Transverse colon (tissue), 4 donors: ENCODE results near the gene PRKG1. TPM values are rescaled to one million over a fixed set of nuclear protein-coding genes. Genes with fewer than 3 reads are reported as not detected.

Source experiments
- DNase-seq: peaks from one replicate; pipeline ENCODE4 v3.0.0-alpha.2; 2019
- H3K27ac ChIP-seq, 4 donors: fragments of 200-600 bp; sonication (generic); 2 replicates each; pipeline ENCODE4 v1.5.1; 2016 to 2018; ENCODE audit warnings: inconsistent platforms in 4 of 4
- H3K27me3 ChIP-seq: fragments of 200-600 bp; sonication (generic); 2 replicates; pipeline ENCODE4 v1.5.1; 2017; ENCODE audit warnings: inconsistent platforms
- H3K36me3 ChIP-seq, 4 donors: fragments of 200-600 bp; sonication (generic); 2 replicates each; pipeline ENCODE4 v1.5.1; 2017 to 2019; ENCODE audit warnings: inconsistent platforms in 4 of 4
- H3K4me1 ChIP-seq, 4 donors: fragments of 200-600 bp; sonication (generic); 2 replicates each; pipeline ENCODE4 v1.5.1; 2017 to 2020; ENCODE audit warnings: inconsistent platforms in 4 of 4
- H3K4me3 ChIP-seq, 4 donors: fragments of 200-600 bp; sonication (generic); 1 replicate in 1 of 4; 2 replicates in 3 of 4; pipeline versions ENCODE4 v1.5.1 to v1.6.1; 2017 to 2019; ENCODE audit warnings: inconsistent platforms in 4 of 4
- H3K9me3 ChIP-seq, 2 donors: fragments of 200-600 bp; sonication (generic); 2 replicates each; pipeline ENCODE4 v1.5.1; 2017 to 2019; ENCODE audit warnings: inconsistent platforms in 2 of 2
- CTCF ChIP-seq, 5 experiments: fragments of 200-600 bp in 3 of 5; fragments of 450-650 bp in 2 of 5; sonication (generic) in 3 of 5; IDR thresholded peaks; 1 replicate in 2 of 5; 2 replicates in 3 of 5; pipeline ENCODE4 v1.5.1; 2016 to 2017; ENCODE audit warnings: antibody characterized with exemption in 5 of 5, inconsistent platforms in 3 of 5, mild to moderate bottlenecking in 2 of 5, moderate library complexity in 1 of 5
- EP300 ChIP-seq: sonication (generic); formaldehyde crosslinking; IDR thresholded peaks from one replicate; pipeline ENCODE4 v1.6.1; 2017; ENCODE audit warnings: antibody characterized with exemption, low read depth
- POLR2A ChIP-seq: fragments of 450-650 bp; IDR thresholded peaks from one replicate; pipeline ENCODE4 v1.6.1; 2016; ENCODE audit warnings: antibody characterized with exemption, mild to moderate bottlenecking, moderate library complexity
- POLR2AphosphoS5 ChIP-seq, 3 donors: sonication (generic); formaldehyde crosslinking; IDR thresholded peaks; one replicate each; pipeline ENCODE4 v1.6.1; 2016; ENCODE audit warnings: antibody characterized with exemption in 3 of 3
- WGBS, 2 donors: methylation state at CpG; one replicate each; pipeline ENCODE4 v1.1.5; 2018; ENCODE audit warnings: low coverage in 1 of 2; 5-methylcytosine and 5-hydroxymethylcytosine counted together
- in situ Hi-C, 4 donors: fragments of 200-750 bp; cut with MboI; loops; one replicate each; pipeline versions ENCODE4 v1.15.0 to v1.15.1; 2017; ENCODE audit warnings: low sequenced_read_pairs in 3 of 4, low pct_ligation_motif_present in 1 of 4, low pct_unique_long_range_greater_than_20kb in 1 of 4
- intact Hi-C: fragments of 100-400 bp; cut with DNase I; formaldehyde crosslinking; loops from one replicate; pipeline ENCODE4 v1.15.1; 2023; ENCODE audit warnings: low total_unique reads
- total RNA-seq, 4 donors: library from RNA; depleted of rRNA; stranded (reverse); fragments of >200 nt; gene quantifications; one replicate each; pipeline ENCODE4 v1.1.0, GENCODE V29; 2016

The PRKG1 gene
- total RNA-seq, 4 donors from 2014 or later = 17.6 to 30.6 (median 26.9) TPM

GRCh38 chr10:51861731-51862130 lies 787.4 kb downstream of the PRKG1 start:
- Histone ChIP-seq H3K27ac (no peak overlapping the region), H3K9me3 (no peaks in the 10 kb centered on the region), H3K36me3 (no peaks in the 10 kb centered on the region), H3K4me1 (no peaks in the 10 kb centered on the region), H3K27me3 (no peaks in the 10 kb centered on the region), H3K4me3 (no peak overlapping the region)
- no peak for DNase-seq
- intact Hi-C loops (no loop called here), in situ Hi-C loops (no loop called here)
- TF ChIP-seq CTCF (IDR thresholded peaks at IDR 0.05) (no peak), POLR2AphosphoS5 (IDR thresholded peaks at IDR 0.05) (no peak), EP300 (no peak), POLR2A (no peak)
- WGBS, 2 donors = 85 to 100% methylated on average over 1 to 4 of the region's 4 CpGs

- Histone ChIP-seq H3K36me3 (no peaks in the 10 kb centered on the region), H3K4me1 (no peaks in the 10 kb centered on the region), H3K27me3 (no peaks in the 10 kb centered on the region), H3K27ac (no peak overlapping the region), H3K4me3 (no peak overlapping the region), H3K9me3 (no peaks in the 10 kb centered on the region)
- in situ Hi-C loops = no loop called here
- TF ChIP-seq CTCF (IDR thresholded peaks at IDR 0.05) (no peak), POLR2AphosphoS5 (IDR thresholded peaks at IDR 0.05) (no peak), POLR2A (no peak), EP300 (no peak)
- intact Hi-C loops = no loop called here
- WGBS, 2 donors = 83 to 90% methylated on average over 1 to 3 of the region's 3 CpGs
- DNase-seq = no peak
These were observed 787.9 kb downstream of the PRKG1 start for GRCh38 chr10:51862149-51862548.

- Histone ChIP-seq H3K4me1 (no peaks in the 10 kb centered on the region), H3K36me3 (no peaks in the 10 kb centered on the region), H3K27ac (no peak overlapping the region), H3K27me3 (no peaks in the 10 kb centered on the region), H3K4me3 (no peak overlapping the region), H3K9me3 (no peaks in the 10 kb centered on the region)
- WGBS, 2 donors = 86% methylated on average over 4 of the region's 4 CpGs
- TF ChIP-seq POLR2A = no peak
- no peak for TF ChIP-seq POLR2AphosphoS5 (IDR thresholded peaks at IDR 0.05)
- TF ChIP-seq CTCF (IDR thresholded peaks at IDR 0.05) = no peak
- TF ChIP-seq EP300 = no peak
- in situ Hi-C loops = no loop called here
- no peak for DNase-seq
- intact Hi-C loops = no loop called here
These were observed 793.7 kb downstream of the PRKG1 start for GRCh38 chr10:51867956-51868355.

- Histone ChIP-seq H3K36me3 (no peaks in the 10 kb centered on the region), H3K4me3 (no peak overlapping the region), H3K9me3 (no peaks in the 10 kb centered on the region), H3K4me1 (peaks cover 0 to 5% (median 0%) of the 10 kb centered on the region in 4 donors), H3K27me3 (no peaks in the 10 kb centered on the region), H3K27ac (no peak overlapping the region)
- 79 to 91% methylated on average over 3 of the region's 3 CpGs for WGBS, 2 donors
- no peak for DNase-seq
- intact Hi-C loops = no loop called here
- in situ Hi-C loops = no loop called here
- TF ChIP-seq POLR2A = no peak
These were observed 799.8 kb downstream of the PRKG1 start for GRCh38 chr10:51874131-51874530.

GRCh38 chr10:51875610-51876009 lies 801.3 kb downstream of the PRKG1 start:
- in situ Hi-C loops (no loop called here), intact Hi-C loops (no loop called here)
- TF ChIP-seq POLR2AphosphoS5 (IDR thresholded peaks at IDR 0.05) (no peak), EP300 (no peak), CTCF (IDR thresholded peaks at IDR 0.05) (no peak), POLR2A (no peak)
- WGBS, 2 donors = 77 to 86% methylated on average over 4 to 5 of the region's 5 CpGs
- peaks cover 0 to 12% (median 0%) of the 10 kb centered on the region in 4 donors for H3K4me1 ChIP-seq
- H3K4me3 ChIP-seq = no peak overlapping the region
- no peaks in the 10 kb centered on the region for H3K27me3 ChIP-seq
- no peak overlapping the region for H3K27ac ChIP-seq
- no peak for DNase-seq
- no peaks in the 10 kb centered on the region for H3K9me3 ChIP-seq
- H3K36me3 ChIP-seq = no peaks in the 10 kb centered on the region
